Esophagus muscularis mucosa (tissue), 4 donors: ENCODE results near the gene ADK. TPM values are rescaled to one million over a fixed set of nuclear protein-coding genes. Genes with fewer than 3 reads are reported as not detected.

Source experiments
- DNase-seq: peaks from one replicate; pipeline ENCODE4 v3.0.0-alpha.2; 2017; ENCODE audit errors: extremely low spot score
- H3K27ac ChIP-seq, 4 donors: fragments of 200-600 bp; sonication (generic); replicated peaks in 1 of 4; 1 replicate in 3 of 4; 2 replicates in 1 of 4; pipeline ENCODE4 v1.5.1; 2016 to 2019; ENCODE audit warnings: mild to moderate bottlenecking in 1 of 4
- H3K27me3 ChIP-seq, 4 donors: fragments of 200-600 bp; sonication (generic); one replicate each; pipeline versions ENCODE4 v1.5.1 to v1.6.0; 2016 to 2019
- H3K36me3 ChIP-seq, 4 donors: fragments of 200-600 bp; sonication (generic); one replicate each; pipeline ENCODE4 v1.5.1; 2016 to 2019
- H3K4me1 ChIP-seq, 4 donors: fragments of 200-600 bp; sonication (generic); one replicate each; pipeline ENCODE4 v1.5.1; 2016 to 2019
- H3K4me3 ChIP-seq, 4 donors: fragments of 200-600 bp; sonication (generic); 1 replicate in 2 of 4; 2 replicates in 2 of 4; pipeline ENCODE4 v1.5.1; 2016 to 2019; ENCODE audit warnings: mild to moderate bottlenecking in 4 of 4, moderate library complexity in 1 of 4
- H3K9me3 ChIP-seq, 4 donors: fragments of 200-600 bp; sonication (generic); 1 replicate in 3 of 4; 2 replicates in 1 of 4; pipeline ENCODE4 v1.5.1; 2016 to 2019
- CTCF ChIP-seq, 3 experiments: fragments of 200-600 bp in 2 of 3; fragments of 450-650 bp in 1 of 3; sonication (generic) in 2 of 3; IDR thresholded peaks; one replicate each; pipeline ENCODE4 v1.5.1; 2017 to 2019; ENCODE audit warnings: antibody characterized with exemption in 3 of 3, mild to moderate bottlenecking in 2 of 3, moderate library complexity in 1 of 3
- EP300 ChIP-seq: sonication (generic); formaldehyde crosslinking; IDR thresholded peaks from one replicate; pipeline ENCODE4 v1.6.1; 2017; ENCODE audit warnings: antibody characterized with exemption
- POLR2A ChIP-seq: fragments of 450-650 bp; IDR thresholded peaks from one replicate; pipeline ENCODE4 v1.6.1; 2017; ENCODE audit warnings: antibody characterized with exemption, moderate library complexity, mild to moderate bottlenecking, low read depth
- POLR2AphosphoS5 ChIP-seq, 2 donors: sonication (generic); formaldehyde crosslinking; IDR thresholded peaks; one replicate each; pipeline ENCODE4 v1.6.1; 2017; ENCODE audit warnings: antibody characterized with exemption in 2 of 2
- WGBS: methylation state at CpG from one replicate; pipeline ENCODE4 v1.1.5; 2018; 5-methylcytosine and 5-hydroxymethylcytosine counted together
- intact Hi-C: fragments of 100-400 bp; cut with DNase I; formaldehyde crosslinking; loops from one replicate; pipeline ENCODE4 v1.15.1; 2023
- total RNA-seq, 4 donors: library from RNA; depleted of rRNA; stranded (reverse); fragments of >200 nt; gene quantifications; one replicate each; pipeline versions ENCODE4 v1.1.0 to v1.2.1, GENCODE V29; 2016

The ADK gene
- total RNA-seq, 4 donors from 2014 or later: 20.2 to 23.3 (median 21.2) TPM

- Histone ChIP-seq H3K9me3 (no peaks in the 10 kb centered on the region), H3K27ac (peak overlapping the region; percentile 83 to 94 (median 91)), H3K36me3 (peaks cover 0 to under 1% (median 0%) of the 10 kb centered on the region in 4 donors), H3K4me1 (peaks cover 43 to 64% (median 57%) of the 10 kb centered on the region in 4 donors), H3K27me3 (no peaks in the 10 kb centered on the region), H3K4me3 (peak overlapping the region in 2 of 4 donors; percentile 0 to 7)
- DNase-seq: no peak
- intact Hi-C loops: no loop called here
- TF ChIP-seq CTCF (IDR thresholded peaks at IDR 0.05) (peak; percentile 42 to 52 (median 44)), EP300 (no peak)
- WGBS: 31% methylated on average over 4 of the region's 4 CpGs
Measured at GRCh38 chr10:74153123-74153522, 2.1 kb downstream of the ADK start.

GRCh38 chr10:74153676-74154075, 2.7 kb downstream of the ADK start:
- H3K9me3 ChIP-seq: no peaks in the 10 kb centered on the region
- no peak for DNase-seq
- H3K27me3 ChIP-seq: no peaks in the 10 kb centered on the region
- H3K4me3 ChIP-seq: peak overlapping the region in 1 of 4 donors; percentile 0
- no peaks in the 10 kb centered on the region for H3K36me3 ChIP-seq
- intact Hi-C loops: no loop called here
- peak overlapping the region; percentile 52 to 94 (median 86) for H3K27ac ChIP-seq
- peaks cover 43 to 59% (median 53%) of the 10 kb centered on the region in 4 donors for H3K4me1 ChIP-seq
- TF ChIP-seq POLR2AphosphoS5 (IDR thresholded peaks at IDR 0.05): no peak
- WGBS: 49% methylated on average over 4 of the region's 4 CpGs

GRCh38 chr10:74156919-74157289, 5.9 kb downstream of the ADK start:
- intact Hi-C loops: no loop called here
- 30% methylated on average over 2 of the region's 2 CpGs for WGBS
- H3K36me3 ChIP-seq: no peaks in the 10 kb centered on the region
- no peak for DNase-seq
- peaks cover 29 to 41% (median 34%) of the 10 kb centered on the region in 4 donors for H3K4me1 ChIP-seq
- no peak overlapping the region for H3K4me3 ChIP-seq
- H3K27me3 ChIP-seq: no peaks in the 10 kb centered on the region
- no peak overlapping the region for H3K27ac ChIP-seq
- no peaks in the 10 kb centered on the region for H3K9me3 ChIP-seq
- TF ChIP-seq POLR2A (no peak), EP300 (no peak), POLR2AphosphoS5 (IDR thresholded peaks at IDR 0.05) (no peak), CTCF (IDR thresholded peaks at IDR 0.05) (no peak)

GRCh38 chr10:74160013-74160412, 9.0 kb downstream of the ADK start:
- intact Hi-C loops: no loop called here
- no peak overlapping the region for H3K4me3 ChIP-seq
- H3K27ac ChIP-seq: no peak overlapping the region
- WGBS: 93% methylated on average over 3 of the region's 3 CpGs
- no peaks in the 10 kb centered on the region for H3K36me3 ChIP-seq
- no peak for TF ChIP-seq CTCF (IDR thresholded peaks at IDR 0.05)
- TF ChIP-seq POLR2A: no peak
- no peak for TF ChIP-seq EP300
- TF ChIP-seq POLR2AphosphoS5 (IDR thresholded peaks at IDR 0.05): no peak
- no peaks in the 10 kb centered on the region for H3K27me3 ChIP-seq
- H3K4me1 ChIP-seq: peaks cover 7 to 15% (median 12%) of the 10 kb centered on the region in 4 donors
- no peak for DNase-seq
- H3K9me3 ChIP-seq: no peaks in the 10 kb centered on the region

GRCh38 chr10:74163319-74164068, 12.5 kb downstream of the ADK start:
- intact Hi-C loops: no loop called here
- no peak for TF ChIP-seq POLR2A
- TF ChIP-seq EP300: no peak
- TF ChIP-seq CTCF (IDR thresholded peaks at IDR 0.05): no peak
- TF ChIP-seq POLR2AphosphoS5 (IDR thresholded peaks at IDR 0.05): no peak
- DNase-seq: no peak
- H3K27me3 ChIP-seq: no peaks in the 10 kb centered on the region
- no peak overlapping the region for H3K4me3 ChIP-seq
- no peak overlapping the region for H3K27ac ChIP-seq
- H3K4me1 ChIP-seq: peaks cover 0 to 4% (median 0%) of the 10 kb centered on the region in 4 donors
- H3K9me3 ChIP-seq: no peaks in the 10 kb centered on the region
- WGBS: 71% methylated on average over 3 of the region's 3 CpGs
- no peaks in the 10 kb centered on the region for H3K36me3 ChIP-seq
